Measurements from ENCODE around the gene ORC4.

The ORC4 gene

DNA sequence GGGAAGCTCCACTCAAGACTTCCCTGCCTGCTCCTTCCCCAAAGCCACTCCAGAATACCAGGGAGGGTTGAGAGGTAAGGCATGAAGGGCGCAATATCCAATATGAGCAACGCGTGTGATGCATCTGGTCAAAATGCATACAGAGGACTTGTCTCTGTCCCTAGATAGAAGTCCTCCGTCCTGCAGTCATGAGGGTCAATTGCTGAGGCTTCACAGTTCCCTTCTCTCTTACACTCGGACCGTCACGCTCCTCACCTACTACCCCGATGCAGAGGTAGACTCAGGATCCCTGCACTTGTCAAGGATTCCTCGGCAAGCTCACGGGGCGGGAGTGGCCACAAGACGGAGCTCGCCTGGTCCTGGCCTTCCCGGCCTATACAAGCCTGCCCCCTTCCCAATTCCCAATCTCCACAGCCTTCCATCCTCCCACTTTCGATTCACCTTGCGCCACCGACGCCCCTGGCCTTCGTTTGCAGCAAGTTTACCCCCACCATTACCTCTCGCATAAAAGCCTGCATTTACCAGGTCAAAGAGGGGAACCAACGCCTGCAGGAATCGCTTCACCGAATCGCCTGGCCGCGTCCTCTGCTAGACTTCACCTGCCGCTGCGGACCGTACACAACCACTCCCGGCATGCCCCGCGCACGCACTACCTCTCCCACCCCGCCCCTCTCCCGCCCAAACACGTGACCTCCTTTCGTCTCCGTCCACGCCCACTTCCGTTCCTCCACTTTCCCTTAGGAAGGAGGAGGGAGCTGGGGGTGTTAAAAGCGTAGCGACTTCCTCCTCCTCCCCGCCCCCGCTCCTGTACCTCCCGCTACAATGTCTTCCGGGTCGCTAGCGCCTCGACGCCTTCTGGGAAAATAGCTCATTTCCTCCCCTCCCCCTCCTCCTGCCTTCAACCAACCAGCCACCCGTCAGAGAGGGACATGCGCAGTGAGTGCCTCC lies at the start of gene ORC4:
Gene ORC4, minus strand, starts transcription at position 627 of the 948 bp plus-strand sequence. CDS start 44,779 bp downstream, outside the sequence.
- DNase-seq: peak; percentile 95 to 96

GRCh38 chr2:148067801-148068200 lies 47.3 kb upstream of the ORC4 start:
- no peak for DNase-seq

DNA sequence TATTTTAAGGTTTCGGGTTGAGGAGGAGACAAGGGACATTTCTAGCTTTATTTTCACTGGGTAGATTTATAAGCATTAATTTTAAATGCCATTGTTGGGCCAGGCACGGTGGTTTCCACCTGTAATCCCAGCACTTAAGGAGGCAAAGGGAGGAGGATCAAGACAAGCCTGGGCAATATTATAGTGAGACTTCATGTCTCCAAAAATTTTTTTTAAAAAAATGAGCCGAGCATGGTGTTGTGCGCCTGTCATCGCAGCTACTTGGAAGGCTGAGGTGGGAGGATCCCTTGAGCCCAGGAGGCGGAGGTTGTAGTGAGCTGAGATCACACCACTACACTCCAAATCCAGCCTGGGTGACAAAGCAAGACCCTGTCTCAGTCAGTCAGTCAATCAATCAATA lies 45.4 kb upstream of the ORC4 start:
- DNase-seq: no peak

- DNase-seq: no peak
Measured at GRCh38 chr2:148063633-148064032, 43.1 kb upstream of the ORC4 start.

DNA sequence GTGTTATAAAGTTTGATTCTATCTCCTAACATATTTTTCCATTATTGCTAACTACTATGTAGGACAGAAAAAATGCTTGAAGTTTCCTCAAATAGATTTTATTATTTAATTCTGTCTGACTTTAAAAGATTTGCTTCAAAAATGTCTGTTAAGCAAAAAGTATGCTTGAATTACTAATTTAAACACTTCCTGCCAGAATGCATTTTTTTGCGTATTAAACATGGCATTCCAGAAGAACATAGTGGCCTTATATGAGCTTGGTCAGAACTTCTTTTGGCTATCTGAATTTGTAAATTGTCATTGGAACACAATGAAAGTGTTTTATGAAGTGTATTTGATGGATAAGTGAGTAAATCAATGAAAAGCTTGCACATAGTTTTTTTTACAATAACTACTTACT lies 38.1 kb upstream of the ORC4 start:
- DNase-seq: no peak

DNA sequence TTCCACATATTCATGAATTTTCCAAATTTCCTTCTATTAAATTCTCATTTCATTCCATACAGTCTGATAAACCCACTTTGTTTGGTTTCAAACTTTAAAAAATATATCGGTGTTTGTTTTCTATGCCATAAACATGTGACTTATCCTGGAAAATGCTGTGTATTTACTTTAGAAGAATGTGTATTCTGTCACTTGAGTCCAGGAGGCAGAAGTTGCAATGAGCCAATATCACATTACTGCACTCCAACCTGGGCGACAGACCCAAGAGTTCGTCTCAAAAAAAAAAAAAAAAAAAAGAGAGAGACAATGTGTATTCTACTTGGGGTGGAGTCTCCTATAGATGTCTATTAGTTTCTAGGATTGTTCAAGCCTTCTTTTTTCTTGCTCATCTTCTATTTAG lies 32.1 kb upstream of the ORC4 start:
- DNase-seq: no peak

DNA sequence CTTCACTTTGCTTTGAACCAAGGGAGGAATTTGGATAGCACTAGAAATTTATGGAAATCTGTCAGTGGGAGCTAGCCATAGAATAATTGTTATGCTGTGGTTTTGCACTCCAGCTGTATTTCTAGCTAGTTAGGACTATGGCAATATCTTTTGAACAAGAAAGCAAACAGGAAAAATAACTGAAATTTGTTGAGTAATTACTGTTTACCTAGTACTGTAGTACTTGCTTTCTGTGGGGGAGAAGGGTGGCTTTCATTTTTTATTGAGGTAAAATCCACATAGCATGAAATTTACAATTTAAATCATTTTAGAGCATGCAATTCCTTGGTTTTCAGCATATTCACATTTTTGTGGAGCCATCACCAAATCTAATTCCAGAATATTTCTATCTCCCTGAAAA lies 28.7 kb upstream of the ORC4 start:
- DNase-seq: no peak

- no peak for DNase-seq
Measured at GRCh38 chr2:148048475-148049221, 28.1 kb upstream of the ORC4 start.

- no peak for DNase-seq
Measured at GRCh38 chr2:148046802-148047201, 26.3 kb upstream of the ORC4 start.

DNA sequence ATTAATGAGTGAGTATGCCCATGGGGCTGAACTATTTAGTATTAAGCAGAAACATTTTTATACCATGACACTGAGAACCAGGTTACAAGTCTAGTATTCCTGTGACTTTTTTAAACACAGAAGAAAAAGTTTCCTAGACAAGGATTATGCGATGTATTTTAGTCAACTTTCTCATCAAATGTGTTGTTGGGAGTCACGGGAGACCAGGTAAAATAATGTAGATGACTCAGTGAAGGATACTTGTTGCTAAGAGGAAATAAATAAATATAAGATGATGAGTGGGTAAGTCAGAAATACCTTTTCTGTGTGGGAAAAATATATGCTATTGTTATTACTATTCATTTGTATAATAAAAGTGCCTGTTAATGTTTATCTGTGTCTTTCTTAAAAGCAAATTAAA lies 23.8 kb upstream of the ORC4 start:
- no peak for DNase-seq

DNA sequence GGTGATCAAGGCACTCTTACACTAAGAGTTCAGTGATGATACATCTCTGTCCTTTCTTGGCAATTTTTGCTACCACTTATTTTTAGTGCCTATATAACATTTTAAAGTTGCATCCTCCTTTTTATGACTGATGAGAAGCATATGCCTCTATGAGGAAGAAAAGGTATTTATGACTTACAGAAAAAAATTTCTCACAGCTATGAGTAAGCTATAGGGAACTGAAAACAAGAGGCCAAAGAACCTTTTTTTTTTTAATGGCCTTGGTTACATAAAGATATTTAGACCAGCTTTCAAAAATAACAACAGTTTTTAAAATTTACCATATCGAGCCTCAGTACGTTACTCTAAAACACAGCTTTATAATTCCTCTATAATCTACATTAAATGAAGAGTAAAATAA lies 21.7 kb upstream of the ORC4 start:
- no peak for DNase-seq

DNA sequence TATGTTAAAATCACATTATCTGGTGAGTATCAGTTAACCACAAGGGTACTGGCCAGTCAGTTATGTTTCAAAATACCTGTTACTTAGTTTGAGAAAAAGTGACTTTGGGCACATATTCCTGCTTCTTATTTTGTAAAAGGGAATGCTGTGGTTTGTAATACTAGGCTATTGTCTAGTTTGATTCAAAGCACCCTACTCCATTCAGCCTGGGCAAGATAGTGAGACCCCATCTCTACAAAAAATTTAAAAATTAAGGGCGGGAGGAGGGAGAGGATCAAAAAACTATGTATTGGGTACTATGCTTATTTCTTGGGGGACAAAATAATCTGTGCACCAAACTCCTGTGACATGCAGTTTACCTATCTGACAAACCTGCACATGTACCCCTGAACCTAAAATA lies 19.2 kb upstream of the ORC4 start:
- DNase-seq: no peak

DNA sequence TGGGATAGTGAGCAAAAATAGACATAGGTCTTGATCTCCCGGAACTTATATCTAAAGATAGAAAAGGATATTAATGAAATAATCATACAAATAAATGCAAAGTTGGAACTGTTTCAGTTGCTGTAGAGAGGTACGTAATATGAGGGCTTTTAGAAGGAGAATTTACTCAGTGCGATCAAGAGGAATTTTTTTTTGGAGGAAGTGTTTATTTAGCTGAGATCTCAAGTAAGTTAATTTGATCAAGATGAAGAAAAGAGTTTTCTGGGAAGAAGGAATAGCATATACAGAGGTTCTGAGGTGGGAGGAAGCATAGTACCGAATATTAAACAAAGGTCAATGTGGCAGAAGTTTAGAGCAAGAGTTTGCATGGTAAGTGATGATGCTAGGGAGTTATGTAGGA lies 11.7 kb upstream of the ORC4 start:
- no peak for DNase-seq

GRCh38 chr2:148031152-148031551 lies 10.6 kb upstream of the ORC4 start:
- no peak for DNase-seq

- DNase-seq: no peak
Measured at GRCh38 chr2:148028781-148029180, 8.2 kb upstream of the ORC4 start.

DNA sequence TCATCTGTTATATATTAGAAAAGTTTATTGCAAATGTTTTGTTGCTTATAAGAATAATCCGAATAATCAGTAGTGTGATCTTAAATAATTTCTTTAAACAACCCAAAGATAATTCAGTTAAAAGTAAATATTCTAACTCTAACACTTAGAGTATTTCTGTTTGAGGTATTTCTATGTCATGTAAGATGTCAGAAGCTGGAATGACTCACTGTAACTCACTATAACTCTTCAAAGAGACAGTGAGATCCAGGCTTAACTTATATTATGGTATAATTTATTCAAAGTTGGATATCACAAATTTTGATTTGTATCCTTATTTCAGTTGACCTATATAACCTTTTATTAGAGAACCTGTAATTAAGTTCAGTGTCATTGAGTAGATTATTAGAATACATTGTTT lies 7.3 kb upstream of the ORC4 start:
- no peak for DNase-seq

- DNase-seq: no peak
Measured at GRCh38 chr2:148026573-148026972, 6.0 kb upstream of the ORC4 start.

DNA sequence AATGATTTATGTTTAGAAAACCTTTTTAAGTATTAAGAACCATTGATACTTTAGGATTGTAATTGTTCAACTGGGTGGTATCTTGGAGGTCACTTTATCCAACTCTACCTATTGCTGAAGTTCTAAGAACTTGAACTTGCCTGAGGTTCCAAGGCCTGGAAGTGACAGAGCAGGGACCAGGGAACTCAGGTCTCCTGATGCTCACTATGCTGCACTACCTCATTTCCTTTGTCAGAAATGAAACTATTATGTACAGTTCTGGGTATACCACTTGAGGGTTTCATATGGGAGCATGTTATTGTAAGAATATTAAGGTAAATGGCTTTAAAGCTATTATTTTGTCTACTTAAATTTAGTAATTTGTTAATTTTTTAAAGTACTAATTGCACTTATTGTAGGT lies 3.3 kb upstream of the ORC4 start:
- DNase-seq: no peak

DNA sequence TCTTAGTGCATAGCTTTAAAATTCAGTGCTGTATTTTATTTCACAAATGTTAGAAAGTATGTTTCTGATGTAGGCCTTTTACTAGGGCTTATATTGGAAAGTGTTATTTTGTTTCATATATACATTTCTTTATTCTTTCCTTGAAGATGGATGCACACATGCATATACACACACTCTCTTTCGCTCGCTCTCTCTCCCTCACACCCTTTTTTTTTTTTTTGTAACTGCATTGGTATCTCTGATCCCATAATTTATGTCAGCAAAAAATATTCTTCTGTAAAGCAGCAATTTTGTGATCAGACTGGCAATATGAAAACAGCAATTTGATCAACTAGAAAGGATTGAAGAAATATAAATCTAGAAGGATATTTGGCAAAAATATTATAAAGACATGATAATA lies 2.3 kb upstream of the ORC4 start:
- no peak for DNase-seq

DNA sequence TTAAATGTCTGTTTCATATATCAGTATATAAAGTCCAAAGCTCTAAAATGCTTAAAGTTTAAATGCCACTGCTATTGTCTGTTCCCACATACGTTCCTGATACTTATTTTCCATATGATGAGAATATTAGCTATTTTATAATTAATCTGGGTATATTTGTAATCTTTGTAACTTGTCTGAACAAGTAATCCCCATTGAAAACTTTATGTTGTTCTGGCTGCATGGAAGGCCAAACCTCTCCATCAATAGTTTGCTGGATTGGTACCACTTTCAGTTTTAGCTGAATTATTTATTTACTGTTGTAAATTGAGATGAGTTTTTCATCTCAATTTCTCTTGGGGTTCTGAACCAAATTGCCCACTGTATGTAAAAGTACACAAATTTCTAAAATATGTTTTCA lies 1.8 kb upstream of the ORC4 start:
- no peak for DNase-seq

GRCh38 chr2:148021886-148022285 lies 1.3 kb upstream of the ORC4 start:
- DNase-seq: no peak

DNA sequence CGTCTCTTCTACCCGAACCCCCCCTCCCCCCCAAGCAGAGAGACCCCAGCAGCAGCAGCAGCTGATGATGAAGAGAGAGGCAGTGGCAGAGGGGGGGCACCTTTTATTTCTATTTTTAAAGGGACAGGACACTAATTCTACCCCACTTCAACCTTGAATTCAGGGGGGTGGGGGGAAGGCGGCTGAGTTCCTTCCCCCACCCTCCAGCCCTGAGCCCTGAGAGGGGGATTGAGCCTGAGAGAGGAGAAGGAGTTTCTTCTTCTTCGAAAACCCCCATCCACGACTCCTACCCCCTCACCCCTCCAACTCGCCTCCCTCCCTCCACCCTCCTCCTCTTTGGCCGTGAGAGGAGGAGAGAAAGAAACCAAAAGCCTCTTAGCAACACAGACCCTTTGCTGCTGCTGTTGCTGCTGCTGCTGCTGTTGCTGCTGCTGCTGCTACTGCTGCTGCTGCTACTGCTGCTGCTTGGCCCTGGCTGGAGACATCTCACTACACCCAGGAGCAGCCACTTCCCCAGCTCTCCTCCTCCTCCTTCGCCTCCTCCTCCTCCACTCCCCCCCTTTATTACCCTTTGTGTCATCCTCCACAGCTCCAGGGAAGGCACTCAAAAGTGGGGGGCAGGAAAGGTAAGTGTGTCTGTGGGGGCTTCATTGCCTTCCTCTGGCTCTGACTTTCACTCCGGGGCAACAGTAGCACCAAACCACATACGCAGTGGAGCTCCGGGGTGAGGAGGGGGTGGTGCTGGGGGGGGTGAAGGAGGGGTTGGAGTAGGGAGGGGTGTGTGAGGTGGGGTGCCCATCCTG lies 723 bp upstream of the ORC4 start, which contains the start of gene MBD5:
Gene MBD5, plus strand, starts transcription at position 33 of the 803 bp plus-strand sequence.
- DNase-seq: no peak

DNA sequence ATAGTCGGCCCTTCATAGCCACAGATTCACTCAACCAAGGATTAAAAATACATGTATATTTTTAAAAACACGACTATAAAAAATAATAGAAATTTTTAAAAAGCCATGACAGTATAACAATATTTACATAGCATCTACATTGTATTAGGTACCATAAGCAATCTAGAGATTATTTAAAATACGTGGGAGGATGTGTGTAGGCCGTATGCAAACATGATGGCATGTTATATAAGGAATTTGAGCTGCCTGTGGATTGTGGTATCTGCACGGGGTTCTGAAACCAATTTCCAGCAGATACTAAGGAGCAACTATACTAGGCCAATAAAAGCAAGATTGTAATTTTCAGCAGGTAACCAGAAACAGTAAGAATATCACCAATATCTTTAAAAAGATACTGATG lies 5.9 kb downstream of the ORC4 start:
- no peak for DNase-seq
